HCT116 (cell line): ENCODE measurements around the gene COBL. TPM values are rescaled to one million over a fixed set of nuclear protein-coding genes. Genes with fewer than 3 reads are reported as not detected.

Experiments
- ATAC-seq: fragments of 200-7000 bp; cut with Tn5 transposase; 2 replicates; pipeline ENCODE4 v1.9.1; 2020; ENCODE audit warnings: mild to moderate bottlenecking, moderate library complexity
- BruUV-seq: library from RNA; stranded (reverse); fragments of 400-500 nt; replicated peaks from 2 replicates; lab custom pipeline; 2021; lab: Mats Ljungman, UMichigan
- CTCF ChIA-PET: fragments of 300-600 bp; sonication (Branson Sonifier 250); formaldehyde crosslinking; loops from one replicate; lab custom pipeline; 2021; ENCODE audit warnings: antibody characterized with exemption; lab: Charles Lee
- POLR2A ChIA-PET: fragments of 300-600, 350-600 bp; sonication (Branson Sonifier 250); formaldehyde crosslinking; loops from one replicate; lab custom pipeline; 2021; ENCODE audit warnings: antibody characterized with exemption; lab: Charles Lee
- RAD21 ChIA-PET, 2 experiments: fragments of 300-600 bp; sonication (Branson Sonifier 250); formaldehyde crosslinking; loops; one replicate each; lab custom pipeline; 2023; ENCODE audit warnings: low total read pairs in 2 of 2; ENCODE audit not compliant: uncharacterized antibody in 2 of 2, unreplicated experiment in 2 of 2, low non-redundant PET in 1 of 2; lab: Charles Lee
- DNase-seq: peaks from one replicate; pipeline ENCODE4 v3.0.0-alpha.2; 2010; ENCODE audit warnings: low read depth, low spot score
- H2AFZ ChIP-seq: fragments of 200-600 bp; shearing (Covaris generic), sonication (generic); 2 replicates; pipeline ENCODE4 v1.6.1; 2017; ENCODE audit warnings: low read depth, mixed run types, mixed read lengths, antibody characterized with exemption, low read length; ENCODE audit not compliant: poor library complexity, severe bottlenecking
- H3K27ac ChIP-seq: 2 replicates; pipeline ENCODE4 v1.5.1; 2012; ENCODE audit warnings: low read depth, low read length
- H3K27me3 ChIP-seq: fragments of 200-600 bp; sonication (generic); 2 replicates; pipeline ENCODE4 v1.6.1; 2016; ENCODE audit warnings: mixed run types, low read length, mixed read lengths; ENCODE audit not compliant: insufficient read depth
- H3K36me3 ChIP-seq, 2 experiments: fragments of 200-500 bp in 1 of 2; fragments of 200-600 bp in 1 of 2; sonication (Bioruptor generic) in 1 of 2; sonication (generic) in 1 of 2; 2 replicates each; pipeline versions ENCODE4 v1.5.1 to v1.6.1; 2014 to 2016; ENCODE audit warnings: low read length in 2 of 2, inconsistent platforms in 1 of 2, mixed read lengths in 1 of 2, mixed run types in 1 of 2; ENCODE audit not compliant: insufficient read depth in 2 of 2, control insufficient read depth in 1 of 2
- H3K4me1 ChIP-seq, 2 experiments: fragments of 200-600 bp in 1 of 2; sonication (generic) in 1 of 2; 2 replicates each; pipeline versions ENCODE4 v1.5.1 to v1.6.1; 2012 to 2017; ENCODE audit warnings: low read length in 2 of 2, inconsistent platforms in 1 of 2, mild to moderate bottlenecking in 1 of 2, mixed read lengths in 1 of 2, mixed run types in 1 of 2, moderate library complexity in 1 of 2; ENCODE audit not compliant: insufficient read depth in 2 of 2, control insufficient read depth in 1 of 2
- H3K4me2 ChIP-seq: fragments of 200-600 bp; sonication (generic); 2 replicates; pipeline ENCODE4 v1.6.1; 2017; ENCODE audit warnings: mixed run types, low read length, mixed read lengths
- H3K4me3 ChIP-seq, 2 experiments: fragments of 200-600 bp in 1 of 2; sonication (generic) in 1 of 2; replicated peaks in 1 of 2; 2 replicates each; pipeline ENCODE4 v1.5.1; 2011 to 2016; ENCODE audit warnings: low read length in 2 of 2, control low read depth in 1 of 2, low read depth in 1 of 2, mild to moderate bottlenecking in 1 of 2, mixed read lengths in 1 of 2, mixed run types in 1 of 2
- H3K79me2 ChIP-seq: fragments of 200-600 bp; sonication (generic); 2 replicates; pipeline ENCODE4 v1.6.1; 2017; ENCODE audit warnings: mild to moderate bottlenecking, mixed run types, low read length, moderate library complexity, mixed read lengths; ENCODE audit not compliant: insufficient read depth
- H3K9ac ChIP-seq: fragments of 200-600 bp; sonication (generic); 2 replicates; pipeline ENCODE4 v1.6.1; 2016; ENCODE audit warnings: low read length, mixed read lengths
- H3K9me2 ChIP-seq: fragments of 200-600 bp; sonication (generic), shearing (Covaris generic); 2 replicates; pipeline ENCODE4 v1.6.1; 2017; ENCODE audit warnings: mixed run types, mild to moderate bottlenecking, moderate library complexity; ENCODE audit not compliant: insufficient read depth
- H3K9me3 ChIP-seq, 2 experiments: fragments of 200-500 bp in 1 of 2; fragments of 200-600 bp in 1 of 2; sonication (Bioruptor generic) in 1 of 2; sonication (generic) in 1 of 2; 2 replicates each; pipeline ENCODE4 v1.6.1; 2014 to 2017; ENCODE audit warnings: low read length in 2 of 2, mixed read lengths in 2 of 2, inconsistent platforms in 1 of 2, low read depth in 1 of 2, mild to moderate bottlenecking in 1 of 2, mixed run types in 1 of 2, moderate library complexity in 1 of 2; ENCODE audit not compliant: control insufficient read depth in 1 of 2, insufficient read depth in 1 of 2
- H4K20me1 ChIP-seq: fragments of 200-600 bp; sonication (generic), shearing (Covaris generic); 2 replicates; pipeline ENCODE4 v1.6.1; 2017; ENCODE audit warnings: mixed run types, mild to moderate bottlenecking, moderate library complexity; ENCODE audit not compliant: insufficient read depth
- CEBPB ChIP-seq: IDR thresholded peaks from 2 replicates; pipeline ENCODE4 v1.6.1; 2012; ENCODE audit warnings: low read depth
- EGR1 ChIP-seq: IDR thresholded peaks from 2 replicates; pipeline ENCODE4 v1.6.1; 2012; ENCODE audit warnings: low read depth
- EZH2phosphoT487 ChIP-seq: fragments of 200-600 bp; IDR thresholded peaks from 2 replicates; pipeline ENCODE4 v1.6.1; 2018; ENCODE audit warnings: antibody characterized with exemption, borderline replicate concordance
- FOSL1 ChIP-seq: IDR thresholded peaks from 2 replicates; pipeline ENCODE4 v1.6.1; 2012; ENCODE audit warnings: low read depth
- JUND ChIP-seq: IDR thresholded peaks from 2 replicates; pipeline ENCODE4 v1.6.1; 2012
- SIN3A ChIP-seq: IDR thresholded peaks from 2 replicates; pipeline ENCODE4 v1.6.1; 2012; ENCODE audit warnings: low read depth
- SRF ChIP-seq: IDR thresholded peaks from 2 replicates; pipeline ENCODE4 v1.6.1; 2012; ENCODE audit warnings: low read depth
- YY1 ChIP-seq: IDR thresholded peaks from 2 replicates; pipeline ENCODE4 v1.6.1; 2011; ENCODE audit warnings: low read length, low read depth, moderate library complexity, mild to moderate bottlenecking; ENCODE audit not compliant: insufficient replicate concordance; ENCODE audit errors: extremely low read depth
- ZFX ChIP-seq: fragments of 450-650 bp; IDR thresholded peaks from 2 replicates; pipeline ENCODE4 v1.6.1; 2017
- ZNF274 ChIP-seq: fragments of 200-500 bp; sonication (Bioruptor generic); IDR thresholded peaks from 2 replicates; pipeline ENCODE4 v1.6.1; 2014; ENCODE audit warnings: mild to moderate bottlenecking, low read depth, low read length, inconsistent platforms
- intact Hi-C: fragments of 100-400 bp; cut with micrococcal nuclease; formaldehyde crosslinking; loops from 2 replicates; pipeline ENCODE4 v1.10.0; 2022
- total RNA-seq: library from RNA; stranded (reverse); gene quantifications from one replicate; pipeline ENCODE4 v1.2.1, GENCODE V29; 2021; ENCODE audit not compliant: unreplicated experiment
- TF ChIP-seq, protein P1 (sequence below): IDR thresholded peaks from 2 replicates; pipeline ENCODE4 v1.6.1; 2012
- TF ChIP-seq, protein P2 (sequence below): IDR thresholded peaks from 2 replicates; pipeline ENCODE4 v1.6.1; 2011; ENCODE audit warnings: mild to moderate bottlenecking, low read length, moderate library complexity; ENCODE audit not compliant: insufficient replicate concordance; ENCODE audit errors: extremely low read depth
- TF ChIP-seq, protein P3 (sequence below): IDR thresholded peaks from 2 replicates; pipeline ENCODE4 v1.6.1; 2012; ENCODE audit warnings: low read depth

COBL gene
- total RNA-seq, 1 experiment from 2014 or later: 19.3 TPM

DNA sequence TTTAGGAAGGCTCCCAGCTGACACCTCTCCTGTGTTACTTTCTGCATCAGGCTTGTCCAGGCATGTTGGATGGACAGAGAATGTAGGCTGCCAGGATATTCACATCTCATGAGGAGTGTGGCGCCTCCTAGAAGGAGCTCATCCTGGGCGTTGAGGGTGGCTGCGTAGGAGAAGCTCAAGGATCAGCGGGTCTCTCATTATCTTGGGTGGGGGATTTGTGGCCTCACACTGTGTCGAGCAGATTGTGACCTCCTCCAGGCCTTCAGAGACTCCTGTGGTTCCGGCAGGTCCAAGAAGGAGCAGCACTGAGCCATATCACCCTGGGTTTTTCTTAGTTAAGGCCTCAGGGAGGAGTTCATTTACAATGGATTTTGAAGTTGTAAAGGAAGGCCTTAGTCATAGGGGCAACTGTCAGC, 8.7 kb upstream of the COBL start:
- H3K4me2 ChIP-seq: no peak overlapping the region
- H3K36me3 ChIP-seq: no peaks in the 10 kb centered on the region
- DNase-seq (no peak), ATAC-seq (0 out of 2 replicates have a peak, but pooled peaks have one; percentile 17)
- no peaks in the 10 kb centered on the region for H3K9me2 ChIP-seq
- no peak overlapping the region for H3K4me3 ChIP-seq
- BruUV-seq: no TSS peak
- intact Hi-C loops: no loop called here
- CTCF ChIA-PET: no interaction called here
- RAD21 ChIA-PET: no interaction called here
- H3K27me3 ChIP-seq: no peaks in the 10 kb centered on the region
- H3K9me3 ChIP-seq: no peaks in the 10 kb centered on the region
- POLR2A ChIA-PET: no interaction called here
- no peaks in the 10 kb centered on the region for H3K79me2 ChIP-seq
- no peak overlapping the region for H2AFZ ChIP-seq
- 0 out of 2 replicates have a peak overlapping the region, but pooled peaks have one; percentile 1 for H3K27ac ChIP-seq
- H3K4me1 ChIP-seq: peaks cover 0 to 5% of the 10 kb centered on the region in 2 experiments; a peak in 3 of 4 replicates
- TF ChIP-seq, protein P1, sequence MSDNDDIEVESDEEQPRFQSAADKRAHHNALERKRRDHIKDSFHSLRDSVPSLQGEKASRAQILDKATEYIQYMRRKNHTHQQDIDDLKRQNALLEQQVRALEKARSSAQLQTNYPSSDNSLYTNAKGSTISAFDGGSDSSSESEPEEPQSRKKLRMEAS: no peak
- no peak for TF ChIP-seq CEBPB
- TF ChIP-seq SRF: no peak
- TF ChIP-seq YY1: no peak
- no peak for TF ChIP-seq ZNF274
- TF ChIP-seq EZH2phosphoT487: no peak
- TF ChIP-seq, protein P2, sequence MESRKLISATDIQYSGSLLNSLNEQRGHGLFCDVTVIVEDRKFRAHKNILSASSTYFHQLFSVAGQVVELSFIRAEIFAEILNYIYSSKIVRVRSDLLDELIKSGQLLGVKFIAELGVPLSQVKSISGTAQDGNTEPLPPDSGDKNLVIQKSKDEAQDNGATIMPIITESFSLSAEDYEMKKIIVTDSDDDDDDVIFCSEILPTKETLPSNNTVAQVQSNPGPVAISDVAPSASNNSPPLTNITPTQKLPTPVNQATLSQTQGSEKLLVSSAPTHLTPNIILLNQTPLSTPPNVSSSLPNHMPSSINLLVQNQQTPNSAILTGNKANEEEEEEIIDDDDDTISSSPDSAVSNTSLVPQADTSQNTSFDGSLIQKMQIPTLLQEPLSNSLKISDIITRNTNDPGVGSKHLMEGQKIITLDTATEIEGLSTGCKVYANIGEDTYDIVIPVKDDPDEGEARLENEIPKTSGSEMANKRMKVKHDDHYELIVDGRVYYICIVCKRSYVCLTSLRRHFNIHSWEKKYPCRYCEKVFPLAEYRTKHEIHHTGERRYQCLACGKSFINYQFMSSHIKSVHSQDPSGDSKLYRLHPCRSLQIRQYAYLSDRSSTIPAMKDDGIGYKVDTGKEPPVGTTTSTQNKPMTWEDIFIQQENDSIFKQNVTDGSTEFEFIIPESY: no peak
- no peak for TF ChIP-seq EGR1
- TF ChIP-seq, protein P3, sequence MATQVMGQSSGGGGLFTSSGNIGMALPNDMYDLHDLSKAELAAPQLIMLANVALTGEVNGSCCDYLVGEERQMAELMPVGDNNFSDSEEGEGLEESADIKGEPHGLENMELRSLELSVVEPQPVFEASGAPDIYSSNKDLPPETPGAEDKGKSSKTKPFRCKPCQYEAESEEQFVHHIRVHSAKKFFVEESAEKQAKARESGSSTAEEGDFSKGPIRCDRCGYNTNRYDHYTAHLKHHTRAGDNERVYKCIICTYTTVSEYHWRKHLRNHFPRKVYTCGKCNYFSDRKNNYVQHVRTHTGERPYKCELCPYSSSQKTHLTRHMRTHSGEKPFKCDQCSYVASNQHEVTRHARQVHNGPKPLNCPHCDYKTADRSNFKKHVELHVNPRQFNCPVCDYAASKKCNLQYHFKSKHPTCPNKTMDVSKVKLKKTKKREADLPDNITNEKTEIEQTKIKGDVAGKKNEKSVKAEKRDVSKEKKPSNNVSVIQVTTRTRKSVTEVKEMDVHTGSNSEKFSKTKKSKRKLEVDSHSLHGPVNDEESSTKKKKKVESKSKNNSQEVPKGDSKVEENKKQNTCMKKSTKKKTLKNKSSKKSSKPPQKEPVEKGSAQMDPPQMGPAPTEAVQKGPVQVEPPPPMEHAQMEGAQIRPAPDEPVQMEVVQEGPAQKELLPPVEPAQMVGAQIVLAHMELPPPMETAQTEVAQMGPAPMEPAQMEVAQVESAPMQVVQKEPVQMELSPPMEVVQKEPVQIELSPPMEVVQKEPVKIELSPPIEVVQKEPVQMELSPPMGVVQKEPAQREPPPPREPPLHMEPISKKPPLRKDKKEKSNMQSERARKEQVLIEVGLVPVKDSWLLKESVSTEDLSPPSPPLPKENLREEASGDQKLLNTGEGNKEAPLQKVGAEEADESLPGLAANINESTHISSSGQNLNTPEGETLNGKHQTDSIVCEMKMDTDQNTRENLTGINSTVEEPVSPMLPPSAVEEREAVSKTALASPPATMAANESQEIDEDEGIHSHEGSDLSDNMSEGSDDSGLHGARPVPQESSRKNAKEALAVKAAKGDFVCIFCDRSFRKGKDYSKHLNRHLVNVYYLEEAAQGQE: no peak
- no peak for TF ChIP-seq ZFX
- no peak for TF ChIP-seq SIN3A
- TF ChIP-seq FOSL1: no peak
- TF ChIP-seq JUND: no peak
- H4K20me1 ChIP-seq: no peaks in the 10 kb centered on the region
- H3K9ac ChIP-seq: no peak overlapping the region
